ENCODE measurements around the gene CHD6. TPM values are rescaled to one million over a fixed set of nuclear protein-coding genes. Genes with fewer than 3 reads are reported as not detected.

Gene CHD6
- total RNA-seq, 1 experiment from 2014 or later = 98.5 TPM

- Mint-ChIP-seq H3K9me3 (ENCODE audit: low read depth, unreplicated experiment) (no peaks in the 10 kb centered on the region), H3K4me1 (ENCODE audit: low read depth, unreplicated experiment) (no peaks in the 10 kb centered on the region), H3K4me3 (ENCODE audit: low read depth, unreplicated experiment) (no peak overlapping the region), H3K27ac (ENCODE audit: unreplicated experiment) (no peak overlapping the region), H3K27me3 (ENCODE audit: unreplicated experiment) (no peaks in the 10 kb centered on the region), H3K36me3 (ENCODE audit: insufficient read depth, unreplicated experiment) (peaks cover 4% of the 10 kb centered on the region)
- no TSS peak for BruUV-seq (replicated peaks)
- CTCF ChIA-PET = interaction anchor here (0.9 kb wide), 1 partner anchor 245 kb away, joined by 3 read pairs; no protein-coding TSS in a partner anchor
- intact Hi-C loops (cut with micrococcal nuclease; ENCODE audit: unreplicated experiment) = no loop called here
- no peak for DNase-seq
- no peak for TF ChIP-seq CTCF (IDR thresholded peaks at IDR 0.05; ENCODE audit: unreplicated experiment)
These were observed 219.8 kb downstream of the CHD6 start for GRCh38 chr20:41398408-41398807.

GRCh38 chr20:41395667-41396664 is 222.2 kb downstream of the CHD6 start:
- Mint-ChIP-seq H3K4me3 (ENCODE audit: low read depth, unreplicated experiment) (no peak overlapping the region), H3K27me3 (ENCODE audit: unreplicated experiment) (no peaks in the 10 kb centered on the region), H3K36me3 (ENCODE audit: insufficient read depth, unreplicated experiment) (no peaks in the 10 kb centered on the region), H3K9me3 (ENCODE audit: low read depth, unreplicated experiment) (no peaks in the 10 kb centered on the region), H3K4me1 (ENCODE audit: low read depth, unreplicated experiment) (no peaks in the 10 kb centered on the region), H3K27ac (ENCODE audit: unreplicated experiment) (no peak overlapping the region)
- DNase-seq = no peak
- no peak for TF ChIP-seq CTCF (IDR thresholded peaks at IDR 0.05; ENCODE audit: unreplicated experiment)
- intact Hi-C loops (cut with micrococcal nuclease; ENCODE audit: unreplicated experiment) = no loop called here
- CTCF ChIA-PET = interaction anchor here (0.7 kb wide), 1 partner anchor 9 kb away, joined by 3 read pairs; no protein-coding TSS in a partner anchor
- no TSS peak for BruUV-seq (replicated peaks)

GRCh38 chr20:41394931-41395666 is 223.1 kb downstream of the CHD6 start:
- Mint-ChIP-seq H3K27ac (ENCODE audit: unreplicated experiment) (no peak overlapping the region), H3K27me3 (ENCODE audit: unreplicated experiment) (no peaks in the 10 kb centered on the region), H3K4me3 (ENCODE audit: low read depth, unreplicated experiment) (no peak overlapping the region), H3K9me3 (ENCODE audit: low read depth, unreplicated experiment) (no peaks in the 10 kb centered on the region), H3K4me1 (ENCODE audit: low read depth, unreplicated experiment) (no peaks in the 10 kb centered on the region), H3K36me3 (ENCODE audit: insufficient read depth, unreplicated experiment) (no peaks in the 10 kb centered on the region)
- no peak for DNase-seq
- CTCF ChIA-PET = interaction anchor here (0.7 kb wide), 1 partner anchor 8 kb away, joined by 3 read pairs; no protein-coding TSS in a partner anchor
- BruUV-seq (replicated peaks) = no TSS peak
- TF ChIP-seq CTCF (IDR thresholded peaks at IDR 0.05; ENCODE audit: unreplicated experiment) = no peak
- intact Hi-C loops (cut with micrococcal nuclease; ENCODE audit: unreplicated experiment) = no loop called here

GRCh38 chr20:41394081-41394480 is 224.1 kb downstream of the CHD6 start:
- H3K9me3 Mint-ChIP-seq (ENCODE audit: low read depth, unreplicated experiment) = no peaks in the 10 kb centered on the region
- no peak overlapping the region for H3K4me3 Mint-ChIP-seq (ENCODE audit: low read depth, unreplicated experiment)
- H3K4me1 Mint-ChIP-seq (ENCODE audit: low read depth, unreplicated experiment) = no peaks in the 10 kb centered on the region
- intact Hi-C loops (cut with micrococcal nuclease; ENCODE audit: unreplicated experiment) = no loop called here
- no peaks in the 10 kb centered on the region for H3K27me3 Mint-ChIP-seq (ENCODE audit: unreplicated experiment)
- no peaks in the 10 kb centered on the region for H3K36me3 Mint-ChIP-seq (ENCODE audit: insufficient read depth, unreplicated experiment)
- no TSS peak for BruUV-seq (replicated peaks)
- no peak overlapping the region for H3K27ac Mint-ChIP-seq (ENCODE audit: unreplicated experiment)
- no peak for TF ChIP-seq CTCF (IDR thresholded peaks at IDR 0.05; ENCODE audit: unreplicated experiment)
- DNase-seq = no peak
- CTCF ChIA-PET = no interaction called here

Data from Calu3 (cell line).